Activated CD4-positive, alpha-beta T cell treated with anti-CD3 and anti-CD28 coated beads for 36 hours (primary cell): ENCODE data around the gene CHDH. TPM values are rescaled to one million over a fixed set of nuclear protein-coding genes. Genes with fewer than 3 reads are reported as not detected.

Source experiments
- ATAC-seq: fragments of 200-7000 bp; cut with Tn5 transposase; one replicate; pipeline ENCODE4 v1.10.0; 2021; ENCODE audit warnings: mild to moderate bottlenecking, moderate library complexity
- CTCF ChIA-PET: fragments of 350-600 bp; sonication (Branson Sonifier 250); formaldehyde crosslinking; loops from one replicate; lab custom pipeline; 2021; ENCODE audit warnings: antibody characterized with exemption; lab: Charles Lee
- POLR2A ChIA-PET: fragments of 350-600 bp; sonication (Branson Sonifier 250); formaldehyde crosslinking; loops from one replicate; lab custom pipeline; 2021; ENCODE audit warnings: antibody characterized with exemption, inconsistent platforms; lab: Charles Lee
- DNase-seq: peaks from one replicate; pipeline ENCODE4 v3.0.0-alpha.2; 2020
- H3K27ac Mint-ChIP-seq: one replicate; pipeline ENCODE4 v1.8.0; 2021; ENCODE audit warnings: mixed read lengths
- H3K27me3 Mint-ChIP-seq: one replicate; pipeline ENCODE4 v1.8.0; 2021; ENCODE audit warnings: mixed read lengths
- H3K36me3 Mint-ChIP-seq: one replicate; pipeline ENCODE4 v1.8.0; 2021; ENCODE audit warnings: low read depth, mixed read lengths
- H3K4me1 Mint-ChIP-seq: one replicate; pipeline ENCODE4 v1.8.0; 2021; ENCODE audit warnings: mixed read lengths
- H3K4me3 Mint-ChIP-seq: one replicate; pipeline ENCODE4 v1.8.0; 2021; ENCODE audit warnings: mild to moderate bottlenecking, moderate library complexity, mixed read lengths
- H3K9me3 Mint-ChIP-seq: one replicate; pipeline ENCODE4 v1.8.0; 2021; ENCODE audit warnings: low read depth, mixed read lengths
- intact Hi-C, 2 experiments: fragments of 100-400 bp; cut with DNase I in 1 of 2; cut with micrococcal nuclease in 1 of 2; formaldehyde crosslinking; loops; one replicate each; pipeline versions ENCODE4 v1.14.2 to v1.15.1; 2022 to 2024; cut with DNase I, micrococcal nuclease
- total RNA-seq, 2 experiments: library from RNA; stranded (reverse); gene quantifications; one replicate each; pipeline ENCODE4 v1.2.3, GENCODE V29; 2021

The CHDH gene
- total RNA-seq, 2 experiments from 2014 or later: 0.30 to 0.55 TPM

GRCh38 chr3:53794597-53794996 is 51.6 kb downstream of the CHDH start:
- no peak overlapping the region for H3K27ac Mint-ChIP-seq
- H3K9me3 Mint-ChIP-seq: no peaks in the 10 kb centered on the region
- peaks cover 2% of the 10 kb centered on the region for H3K27me3 Mint-ChIP-seq
- H3K36me3 Mint-ChIP-seq: no peaks in the 10 kb centered on the region
- ATAC-seq: no peak
- H3K4me1 Mint-ChIP-seq: no peaks in the 10 kb centered on the region
- DNase-seq: no peak
- intact Hi-C loops: no loop called here
- H3K4me3 Mint-ChIP-seq: no peak overlapping the region
- CTCF ChIA-PET: no interaction called here
- POLR2A ChIA-PET: no interaction called here

GRCh38 chr3:53792866-53793265 is 53.4 kb downstream of the CHDH start:
- Mint-ChIP-seq H3K27me3 (no peaks in the 10 kb centered on the region), H3K36me3 (no peaks in the 10 kb centered on the region), H3K4me3 (no peak overlapping the region), H3K27ac (no peak overlapping the region), H3K4me1 (no peaks in the 10 kb centered on the region), H3K9me3 (no peaks in the 10 kb centered on the region)
- POLR2A ChIA-PET: no interaction called here
- no peak for DNase-seq
- intact Hi-C loops: no loop called here
- CTCF ChIA-PET: interaction anchor here (0.5 kb wide), 1 partner anchor 115 kb away, joined by 3 read pairs; no protein-coding TSS in a partner anchor
- ATAC-seq: no peak

DNA sequence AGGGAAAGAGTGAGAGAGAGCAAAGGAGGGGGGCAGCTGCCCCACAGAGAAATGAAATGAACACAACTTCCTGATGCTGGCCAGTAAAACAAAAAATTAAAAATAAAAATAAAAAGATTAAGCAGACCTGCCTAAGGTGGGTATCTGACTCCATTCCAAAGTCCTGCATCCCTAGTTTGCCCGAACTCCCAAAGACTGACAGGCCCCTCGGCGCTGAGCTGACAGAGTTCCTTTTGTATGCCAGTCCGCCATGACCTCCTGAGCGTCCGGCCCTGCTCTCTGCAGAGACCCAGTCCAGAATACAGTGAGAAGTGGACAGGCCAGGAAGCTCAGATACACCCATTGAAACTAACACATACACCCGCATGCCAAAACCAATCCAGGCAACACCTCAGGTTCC is 54.9 kb downstream of the CHDH start:
- POLR2A ChIA-PET: no interaction called here
- no peak overlapping the region for H3K27ac Mint-ChIP-seq
- H3K9me3 Mint-ChIP-seq: no peaks in the 10 kb centered on the region
- intact Hi-C loops: no loop called here
- ATAC-seq: no peak
- no peak for DNase-seq
- H3K4me3 Mint-ChIP-seq: no peak overlapping the region
- peaks cover 2% of the 10 kb centered on the region for H3K27me3 Mint-ChIP-seq
- no peaks in the 10 kb centered on the region for H3K36me3 Mint-ChIP-seq
- H3K4me1 Mint-ChIP-seq: no peaks in the 10 kb centered on the region
- CTCF ChIA-PET: interaction anchor here (0.9 kb wide), 1 partner anchor 86 kb away, joined by 4 read pairs; no protein-coding TSS in a partner anchor

DNA sequence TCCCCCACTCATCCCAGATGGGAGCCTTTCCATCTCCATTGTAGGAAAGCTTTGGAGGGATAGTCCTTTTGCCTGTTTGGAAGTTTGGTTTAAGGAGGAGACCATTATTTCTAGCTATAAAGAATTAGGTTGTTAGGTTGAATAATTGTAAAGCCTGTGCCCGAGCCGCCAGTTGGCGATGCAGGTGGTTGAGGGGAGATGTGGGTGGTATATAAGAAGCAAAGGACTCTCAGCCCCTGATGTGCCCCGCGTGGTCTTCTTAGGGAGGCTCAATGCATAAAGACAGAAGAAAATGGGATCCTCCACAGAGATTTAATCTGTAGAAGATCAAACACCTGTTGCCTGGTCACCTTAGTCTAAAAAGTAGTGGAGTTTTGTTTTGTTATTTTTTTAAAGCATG is 55.7 kb downstream of the CHDH start:
- ChIA-PET CTCF (interaction anchor here (0.9 kb wide), 1 partner anchor 85 kb away, joined by 4 read pairs; no protein-coding TSS in a partner anchor), POLR2A (no interaction called here)
- Mint-ChIP-seq H3K27ac (no peak overlapping the region), H3K4me3 (no peak overlapping the region), H3K36me3 (no peaks in the 10 kb centered on the region), H3K9me3 (no peaks in the 10 kb centered on the region), H3K27me3 (peaks cover 2% of the 10 kb centered on the region), H3K4me1 (no peaks in the 10 kb centered on the region)
- DNase-seq (no peak), ATAC-seq (no peak)
- intact Hi-C loops: no loop called here

DNA sequence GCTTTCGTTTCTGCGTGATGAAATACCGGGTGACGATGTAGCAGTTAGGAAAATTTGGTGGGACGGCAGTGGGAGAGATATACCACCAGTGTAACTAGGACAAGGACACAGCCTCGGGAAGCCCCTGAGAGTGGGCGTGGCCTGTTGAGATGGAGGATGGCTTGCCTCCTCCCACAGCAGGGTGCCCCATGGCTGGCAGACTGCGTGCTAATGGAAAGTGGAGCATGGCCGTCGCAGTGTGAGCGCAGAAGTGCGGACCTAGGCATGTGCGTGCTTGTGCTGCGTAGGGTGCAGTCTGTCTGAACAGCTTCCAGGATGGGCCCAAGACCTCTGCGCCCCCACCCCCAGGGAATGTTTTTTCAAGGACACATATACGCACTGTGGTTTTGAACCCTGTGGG is 56.8 kb downstream of the CHDH start:
- POLR2A ChIA-PET: no interaction called here
- CTCF ChIA-PET: no interaction called here
- DNase-seq: no peak

DNA sequence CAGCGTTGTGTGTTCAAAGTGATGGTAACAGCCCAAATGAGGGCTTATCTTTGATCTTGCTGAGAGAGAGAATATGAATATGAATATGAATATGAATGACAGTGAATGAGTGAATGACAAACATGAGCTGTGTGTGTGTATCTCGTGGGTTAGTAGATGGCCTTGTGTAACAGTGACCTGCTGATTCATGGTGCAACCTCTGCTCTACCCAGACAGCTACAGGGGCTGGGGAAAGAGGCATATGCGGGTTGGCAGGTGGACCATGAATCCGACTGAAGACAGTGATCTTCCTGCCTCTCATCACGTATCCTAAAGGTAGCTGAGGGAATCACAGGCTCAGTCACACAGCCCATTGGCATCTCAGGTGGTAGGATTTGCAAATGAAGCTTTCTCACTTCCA is 58.2 kb downstream of the CHDH start:
- Mint-ChIP-seq H3K4me1 (no peaks in the 10 kb centered on the region), H3K27me3 (peaks cover 2% of the 10 kb centered on the region), H3K27ac (no peak overlapping the region), H3K36me3 (no peaks in the 10 kb centered on the region), H3K9me3 (no peaks in the 10 kb centered on the region), H3K4me3 (no peak overlapping the region)
- ChIA-PET POLR2A (no interaction called here), CTCF (no interaction called here)
- ATAC-seq (no peak), DNase-seq (no peak)
- intact Hi-C loops: no loop called here

More for the DNA sequence above, 56.8 kb downstream of the CHDH start:
- Mint-ChIP-seq H3K9me3 (no peaks in the 10 kb centered on the region), H3K36me3 (no peaks in the 10 kb centered on the region), H3K27me3 (peaks cover 2% of the 10 kb centered on the region), H3K27ac (no peak overlapping the region), H3K4me3 (no peak overlapping the region), H3K4me1 (no peaks in the 10 kb centered on the region)
- no peak for ATAC-seq
- intact Hi-C loops: no loop called here

- Mint-ChIP-seq H3K27me3 (peaks cover 2% of the 10 kb centered on the region), H3K4me1 (no peaks in the 10 kb centered on the region), H3K27ac (no peak overlapping the region), H3K36me3 (no peaks in the 10 kb centered on the region), H3K4me3 (no peak overlapping the region), H3K9me3 (no peaks in the 10 kb centered on the region)
- ChIA-PET CTCF (interaction anchor here (0.7 kb wide), 1 partner anchor 8 kb away, joined by 3 read pairs; no protein-coding TSS in a partner anchor), POLR2A (no interaction called here)
- DNase-seq: no peak
- intact Hi-C loops: no loop called here
- ATAC-seq: no peak
These were observed 59.2 kb downstream of the CHDH start for GRCh38 chr3:53787016-53787415.

DNA sequence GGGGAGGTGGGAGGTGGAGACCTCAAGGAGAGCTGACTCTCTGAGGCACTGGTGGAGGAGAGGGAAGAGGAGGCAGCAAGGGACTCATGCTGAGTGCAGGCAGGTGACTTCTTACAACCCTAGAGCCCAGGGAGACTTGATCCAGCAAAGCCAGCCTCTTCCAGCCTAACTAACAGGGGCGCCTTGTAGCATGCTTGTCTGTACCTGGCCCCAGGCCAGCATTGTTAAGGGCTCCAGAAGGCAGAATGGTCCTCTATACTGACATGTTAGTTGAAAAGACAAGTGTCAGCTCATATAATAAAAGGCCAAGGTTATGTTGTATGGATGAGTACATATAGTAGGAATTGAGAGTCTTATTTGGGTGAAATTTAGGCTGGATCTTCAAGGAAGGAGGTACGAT is 65.4 kb downstream of the CHDH start:
- Mint-ChIP-seq H3K4me1 (no peaks in the 10 kb centered on the region), H3K27me3 (no peaks in the 10 kb centered on the region), H3K4me3 (no peak overlapping the region), H3K36me3 (no peaks in the 10 kb centered on the region), H3K9me3 (no peaks in the 10 kb centered on the region), H3K27ac (no peak overlapping the region)
- ChIA-PET CTCF (interaction anchor here (0.6 to 1.0 kb wide), 4 partner anchors 9 to 1758 kb away, joined by 3 read pairs; no protein-coding TSS in a partner anchor), POLR2A (no interaction called here)
- intact Hi-C loops: no loop called here
- DNase-seq (no peak), ATAC-seq (no peak)

DNA sequence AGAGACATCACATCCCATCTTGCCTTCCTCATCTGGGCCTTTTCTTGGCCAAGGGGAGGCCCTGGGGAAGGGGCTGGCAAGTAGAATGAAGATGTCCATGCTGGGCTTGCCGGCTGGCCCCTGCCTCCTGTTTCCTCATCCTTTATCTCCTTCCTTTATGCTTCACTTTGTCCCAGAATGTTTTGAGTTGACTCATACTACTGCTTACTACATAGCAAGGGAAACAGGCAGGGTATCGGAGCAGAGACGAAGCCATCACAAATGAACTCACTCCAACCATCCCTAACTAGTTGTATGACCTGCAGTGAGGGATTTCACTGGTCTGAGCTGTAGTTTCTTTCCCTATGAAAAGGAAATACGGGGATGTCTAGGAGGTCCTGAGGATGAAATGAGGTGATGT is 66.0 kb downstream of the CHDH start:
- Mint-ChIP-seq H3K4me1 (no peaks in the 10 kb centered on the region), H3K27ac (no peak overlapping the region), H3K4me3 (no peak overlapping the region), H3K9me3 (no peaks in the 10 kb centered on the region), H3K27me3 (no peaks in the 10 kb centered on the region), H3K36me3 (no peaks in the 10 kb centered on the region)
- POLR2A ChIA-PET: no interaction called here
- DNase-seq: no peak
- intact Hi-C loops: no loop called here
- CTCF ChIA-PET: interaction anchor here (0.6 kb wide), 2 partner anchors 158 to 1757 kb away, joined by 3 to 4 read pairs; no protein-coding TSS in a partner anchor
- no peak for ATAC-seq

DNA sequence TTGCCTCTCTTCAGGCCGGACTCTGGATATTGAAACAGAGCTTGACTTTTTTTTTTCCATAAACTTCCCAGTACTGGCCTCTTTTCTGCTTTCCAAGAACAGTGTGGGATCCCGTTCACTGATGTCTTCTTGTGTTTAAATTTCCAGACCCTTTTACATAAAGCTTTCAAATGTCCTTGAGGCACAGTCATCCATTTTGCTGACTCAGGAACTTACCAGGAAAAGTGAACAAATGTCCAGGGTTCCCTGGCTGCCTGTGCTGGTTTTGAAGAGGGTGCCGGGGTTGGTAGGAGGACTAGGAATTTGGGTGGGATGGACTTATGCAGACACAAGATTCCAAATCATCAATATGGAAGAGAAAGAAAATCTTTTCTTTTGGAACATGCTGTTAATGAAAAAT is 68.1 kb downstream of the CHDH start:
- Mint-ChIP-seq H3K27ac (no peak overlapping the region), H3K4me1 (no peaks in the 10 kb centered on the region), H3K36me3 (no peaks in the 10 kb centered on the region), H3K27me3 (peaks cover 2% of the 10 kb centered on the region), H3K9me3 (no peaks in the 10 kb centered on the region), H3K4me3 (no peak overlapping the region)
- intact Hi-C loops: no loop called here
- POLR2A ChIA-PET: no interaction called here
- ATAC-seq (no peak), DNase-seq (no peak)
- CTCF ChIA-PET: interaction anchor here (0.6 to 0.7 kb wide), 2 partner anchors 27 to 68 kb away, joined by 3 read pairs; no protein-coding TSS in a partner anchor

DNA sequence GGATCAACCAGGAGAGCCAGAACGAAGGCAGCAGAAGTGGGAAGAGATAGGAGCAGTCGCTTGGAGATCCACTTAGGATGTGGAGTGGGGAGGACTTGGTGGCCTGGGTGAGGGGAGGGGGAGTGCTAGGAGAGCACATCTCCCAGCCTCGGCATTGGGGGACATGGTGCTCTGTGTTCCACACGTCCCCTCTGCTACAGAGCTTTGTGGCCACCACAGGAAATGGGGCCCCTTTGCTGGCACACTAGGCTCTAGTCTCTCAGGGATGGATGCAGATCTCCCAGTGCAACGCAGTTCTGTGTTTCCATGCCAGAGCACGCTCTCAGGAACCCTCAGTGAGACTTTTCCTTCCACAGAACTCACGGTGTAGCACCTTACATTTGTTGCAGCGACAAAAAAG is 68.8 kb downstream of the CHDH start:
- ChIA-PET CTCF (interaction anchor here (0.7 kb wide), 1 partner anchor 67 kb away, joined by 3 read pairs; no protein-coding TSS in a partner anchor), POLR2A (no interaction called here)
- Mint-ChIP-seq H3K9me3 (no peaks in the 10 kb centered on the region), H3K4me3 (no peak overlapping the region), H3K4me1 (no peaks in the 10 kb centered on the region), H3K27ac (no peak overlapping the region), H3K27me3 (peaks cover 2% of the 10 kb centered on the region), H3K36me3 (no peaks in the 10 kb centered on the region)
- no peak for ATAC-seq
- intact Hi-C loops: no loop called here
- DNase-seq: no peak

- H3K4me3 Mint-ChIP-seq: no peak overlapping the region
- CTCF ChIA-PET: no interaction called here
- H3K27me3 Mint-ChIP-seq: peaks cover 2% of the 10 kb centered on the region
- no peaks in the 10 kb centered on the region for H3K4me1 Mint-ChIP-seq
- POLR2A ChIA-PET: no interaction called here
- no peaks in the 10 kb centered on the region for H3K36me3 Mint-ChIP-seq
- intact Hi-C loops: no loop called here
- H3K9me3 Mint-ChIP-seq: no peaks in the 10 kb centered on the region
- ATAC-seq (no peak), DNase-seq (no peak)
- H3K27ac Mint-ChIP-seq: no peak overlapping the region
These were observed 69.6 kb downstream of the CHDH start for GRCh38 chr3:53776494-53777101.
